Mammary epithelial cell (primary cell): ENCODE measurements around the gene NCMAP.

ENCODE experiments used
- CTCF ChIP-seq, 2 donors: IDR thresholded peaks in 1 of 2; conservative IDR thresholded peaks in 1 of 2; 2 replicates each; pipeline ENCODE4 v1.5.1; 2011 to 2012; ENCODE audit warnings: inconsistent platforms in 2 of 2, low read length in 2 of 2, mild to moderate bottlenecking in 2 of 2, control low read depth in 1 of 2, low read depth in 1 of 2; ENCODE audit not compliant: insufficient read depth in 1 of 2; ENCODE audit errors: extremely low read depth in 1 of 2
- EZH2 ChIP-seq: IDR thresholded peaks from 2 replicates; pipeline ENCODE4 v1.6.1; 2012; ENCODE audit warnings: low read length, inconsistent platforms, borderline replicate concordance

- TF ChIP-seq CTCF (conservative IDR thresholded peaks at IDR 0.05 in 1 of 2, IDR thresholded peaks at IDR 0.05 in 1 of 2; ENCODE audit: extremely low read depth in 1 of 2, insufficient read depth in 1 of 2, low read depth in 1 of 2, low read length in 2 of 2) = no peak
- no peak for TF ChIP-seq EZH2
Observed at GRCh38 chr1:24620678-24621077, 64.8 kb downstream of the NCMAP start.
